Astrocyte of the spinal cord (primary cell): ENCODE results near the gene OSBP.

Experiments
- DNase-seq: peaks from one replicate; pipeline ENCODE4 v3.0.0; 2011; ENCODE audit warnings: low read depth, low spot score
- H3K4me3 ChIP-seq: 2 replicates; pipeline ENCODE4 v1.5.1; 2011; ENCODE audit warnings: low read depth, mild to moderate bottlenecking, low read length, moderate library complexity
- in situ Hi-C: cut with HindIII; loops from 2 replicates; pipeline ENCODE4 v1.10.0; 2017; ENCODE audit warnings: low sequenced_read_pairs
- TF ChIP-seq, protein P1 (sequence below): IDR thresholded peaks from 2 replicates; pipeline ENCODE4 v1.5.1; 2012; ENCODE audit warnings: low read depth, mild to moderate bottlenecking, low read length, inconsistent platforms

The OSBP gene

DNA sequence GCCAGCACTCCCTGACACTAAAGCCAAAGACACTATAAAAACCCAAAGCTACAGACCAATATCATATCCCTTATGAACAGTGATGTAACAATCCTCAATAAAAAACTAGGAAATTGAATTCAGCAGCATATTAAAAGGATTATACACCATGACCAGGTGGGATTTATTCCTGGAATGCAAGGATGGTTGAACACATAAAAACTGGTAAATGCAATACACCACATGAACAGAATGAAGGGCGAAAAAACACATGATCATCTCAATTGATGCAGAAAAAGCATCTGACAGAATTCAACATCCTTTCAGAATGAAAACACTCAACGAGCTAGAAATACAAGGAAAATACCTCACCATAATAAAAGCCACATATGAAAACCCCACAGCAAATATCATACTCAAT is 31.3 kb downstream of the OSBP start:
- in situ Hi-C loops = no loop called here
- H3K4me3 ChIP-seq = no peak overlapping the region
- DNase-seq = no peak
- TF ChIP-seq, protein P1, sequence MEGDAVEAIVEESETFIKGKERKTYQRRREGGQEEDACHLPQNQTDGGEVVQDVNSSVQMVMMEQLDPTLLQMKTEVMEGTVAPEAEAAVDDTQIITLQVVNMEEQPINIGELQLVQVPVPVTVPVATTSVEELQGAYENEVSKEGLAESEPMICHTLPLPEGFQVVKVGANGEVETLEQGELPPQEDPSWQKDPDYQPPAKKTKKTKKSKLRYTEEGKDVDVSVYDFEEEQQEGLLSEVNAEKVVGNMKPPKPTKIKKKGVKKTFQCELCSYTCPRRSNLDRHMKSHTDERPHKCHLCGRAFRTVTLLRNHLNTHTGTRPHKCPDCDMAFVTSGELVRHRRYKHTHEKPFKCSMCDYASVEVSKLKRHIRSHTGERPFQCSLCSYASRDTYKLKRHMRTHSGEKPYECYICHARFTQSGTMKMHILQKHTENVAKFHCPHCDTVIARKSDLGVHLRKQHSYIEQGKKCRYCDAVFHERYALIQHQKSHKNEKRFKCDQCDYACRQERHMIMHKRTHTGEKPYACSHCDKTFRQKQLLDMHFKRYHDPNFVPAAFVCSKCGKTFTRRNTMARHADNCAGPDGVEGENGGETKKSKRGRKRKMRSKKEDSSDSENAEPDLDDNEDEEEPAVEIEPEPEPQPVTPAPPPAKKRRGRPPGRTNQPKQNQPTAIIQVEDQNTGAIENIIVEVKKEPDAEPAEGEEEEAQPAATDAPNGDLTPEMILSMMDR = no peak

DNA sequence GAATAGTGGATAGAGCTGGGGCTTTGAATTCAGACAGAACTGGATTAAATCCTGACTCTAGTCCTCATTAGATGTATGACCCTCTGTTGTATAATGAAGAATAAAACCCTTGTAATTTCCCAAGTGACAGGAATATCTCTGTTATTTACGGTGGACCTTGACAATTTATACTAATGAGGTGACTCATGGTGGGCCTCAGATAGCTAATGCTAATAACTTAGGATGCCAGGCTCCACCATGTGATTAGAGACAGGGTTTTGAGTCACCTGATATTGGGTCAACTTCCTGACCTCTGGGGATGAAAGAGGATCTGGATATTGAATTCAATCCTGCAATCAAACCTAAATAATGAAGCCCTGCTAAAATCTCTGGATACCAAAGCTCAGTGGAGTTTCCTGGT is 33.6 kb downstream of the OSBP start:
- no peak overlapping the region for H3K4me3 ChIP-seq
- TF ChIP-seq, protein P1 = no peak
- no peak for DNase-seq
- in situ Hi-C loops = no loop called here

DNA sequence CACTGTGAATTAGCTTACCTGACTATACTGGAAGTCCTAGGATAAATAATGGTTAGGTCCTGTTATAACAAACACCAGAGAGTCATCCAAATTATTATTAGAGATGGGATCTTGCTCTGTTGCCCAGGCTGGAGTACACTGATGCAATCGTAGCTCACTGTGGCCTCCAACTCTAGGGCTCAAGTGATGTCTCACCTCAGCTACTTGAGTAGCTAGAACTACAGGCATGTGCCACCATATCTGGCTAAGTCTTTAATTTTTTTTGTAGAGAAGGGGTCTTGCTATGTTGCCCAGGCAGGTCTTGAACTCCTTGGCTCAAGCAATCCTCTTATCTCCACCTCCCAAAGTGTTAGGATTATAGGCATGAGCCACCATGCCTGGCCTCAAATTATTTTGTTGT is 37.2 kb downstream of the OSBP start:
- DNase-seq = no peak
- in situ Hi-C loops = no loop called here
- no peak overlapping the region for H3K4me3 ChIP-seq
- TF ChIP-seq, protein P1 = no peak

DNA sequence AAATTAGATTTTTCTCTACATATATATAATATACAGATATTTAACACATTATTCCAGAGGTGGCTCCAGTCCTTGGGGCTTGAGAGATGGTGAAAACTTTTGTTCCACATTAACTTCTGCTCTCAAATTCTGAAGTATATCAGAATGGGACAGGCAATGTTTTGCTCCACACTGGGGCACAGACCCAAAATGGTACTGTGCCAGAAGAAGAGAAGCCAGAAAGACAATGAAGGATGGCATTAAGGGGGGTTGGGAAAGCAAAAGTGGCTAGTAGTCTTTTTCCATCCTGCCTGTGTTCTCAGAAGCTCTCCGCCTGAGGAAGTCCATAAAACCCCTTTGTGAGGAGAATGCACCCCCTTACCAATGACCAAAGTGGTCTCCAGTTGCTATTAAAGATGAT is 40.1 kb downstream of the OSBP start:
- no peak overlapping the region for H3K4me3 ChIP-seq
- no peak for DNase-seq
- in situ Hi-C loops = no loop called here
- TF ChIP-seq, protein P1 = no peak

DNA sequence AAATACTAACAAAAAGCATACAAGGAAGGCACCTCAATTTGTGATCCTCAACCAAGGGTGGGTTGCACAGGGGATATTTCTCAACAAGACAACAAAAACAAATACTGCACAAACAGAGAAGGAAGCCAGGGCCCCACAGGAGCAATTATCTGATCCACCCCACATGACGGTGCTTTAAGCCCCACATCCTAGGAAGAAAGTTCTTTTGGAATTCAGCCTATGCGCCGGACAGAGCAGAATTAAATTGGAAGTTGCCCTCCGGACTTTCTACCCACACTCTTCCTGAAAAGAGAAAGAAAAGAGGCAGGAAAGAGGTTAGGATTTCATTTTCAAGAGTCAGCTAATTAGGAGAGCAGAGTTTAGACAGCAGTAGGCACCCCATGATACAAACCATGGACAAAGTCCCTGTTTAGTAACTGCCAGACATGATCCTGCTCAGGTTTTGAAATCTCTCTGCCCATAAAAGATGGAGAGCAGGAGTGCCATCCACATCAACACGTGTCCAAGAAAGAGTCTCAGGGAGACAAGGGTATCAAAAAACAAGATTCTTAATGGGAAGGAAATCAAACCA is 40.6 kb downstream of the OSBP start:
- DNase-seq = no peak
- in situ Hi-C loops = no loop called here
- TF ChIP-seq, protein P1 = no peak
- no peak overlapping the region for H3K4me3 ChIP-seq

DNA sequence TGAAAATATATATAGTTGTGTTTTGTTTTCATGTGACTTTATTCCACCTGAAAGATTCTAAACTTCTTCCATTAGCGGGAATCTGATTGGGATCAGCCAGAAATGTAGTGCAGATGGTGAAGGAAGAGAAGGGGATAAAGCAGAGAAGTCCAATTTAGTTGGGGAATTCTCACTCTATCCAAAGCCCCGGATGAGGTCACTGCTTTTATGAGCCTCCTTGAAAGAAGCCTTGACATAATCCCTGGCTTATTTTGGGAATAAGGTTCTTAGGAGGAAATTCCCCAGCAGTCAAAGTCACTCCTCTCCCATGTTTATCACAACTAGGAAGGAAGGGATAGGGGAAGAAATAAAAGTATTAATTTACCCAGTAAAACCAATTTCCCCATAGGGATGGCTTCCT is 41.1 kb downstream of the OSBP start:
- no peak overlapping the region for H3K4me3 ChIP-seq
- in situ Hi-C loops = no loop called here
- no peak for DNase-seq
- TF ChIP-seq, protein P1 = no peak

DNA sequence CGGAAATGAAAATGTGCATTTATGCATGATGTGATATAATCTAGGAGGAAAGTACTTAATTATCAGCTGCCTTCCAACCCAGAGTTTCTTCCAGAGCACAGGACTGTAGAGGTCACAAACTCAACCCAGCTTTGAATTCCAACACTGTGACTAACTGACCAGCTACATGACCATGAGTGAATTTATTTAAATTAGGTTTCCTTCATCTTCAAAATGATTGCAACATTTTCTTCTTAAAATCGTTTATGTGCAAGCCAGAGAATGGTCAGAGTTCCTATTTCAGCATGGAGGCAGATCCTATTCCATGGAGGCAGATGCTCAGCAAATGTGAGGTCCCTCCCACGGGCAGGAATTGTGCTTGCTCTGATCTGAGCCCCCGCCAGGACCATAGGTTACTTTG is 42.4 kb downstream of the OSBP start:
- no peak overlapping the region for H3K4me3 ChIP-seq
- TF ChIP-seq, protein P1 = no peak
- in situ Hi-C loops = no loop called here
- peak; percentile 80 for DNase-seq
